HL-60 (cell line): ENCODE measurements around the gene VN1R4.
"Not testable (repeated sequence)": the region's sequence is repeated elsewhere in the genome, so short reads cannot be mapped to it uniquely, and the experiment has no call there.

Experiments
- DNase-seq, 2 experiments: peaks; one replicate each; pipeline ENCODE4 v3.0.0-alpha.2; 2010 to 2020; ENCODE audit warnings: low read depth in 1 of 2, low spot score in 1 of 2
- H3K27ac ChIP-seq: fragments of 250-450 bp; sonication (Bioruptor Pico); replicated peaks from 2 replicates; pipeline ENCODE4 v1.5.1; 2020; ENCODE audit warnings: mild to moderate bottlenecking, moderate library complexity
- H3K27me3 ChIP-seq: fragments of 250-450 bp; sonication (Bioruptor Pico); 2 replicates; pipeline ENCODE4 v1.5.1; 2021; ENCODE audit warnings: mild to moderate bottlenecking, moderate library complexity; ENCODE audit not compliant: insufficient read depth, poor library complexity, severe bottlenecking
- H3K4me3 ChIP-seq: replicated peaks from 2 replicates; pipeline ENCODE4 v1.5.1; 2011; ENCODE audit warnings: mild to moderate bottlenecking, control low read depth, low read length; ENCODE audit not compliant: insufficient read depth
- GABPA ChIP-seq: IDR thresholded peaks from 2 replicates; pipeline ENCODE4 v1.6.1; 2012; ENCODE audit warnings: low read depth
- POLR2AphosphoS5 ChIP-seq: IDR thresholded peaks from 2 replicates; pipeline ENCODE4 v1.6.1; 2012; ENCODE audit warnings: low read depth
- SPI1 ChIP-seq: IDR thresholded peaks from 2 replicates; pipeline ENCODE4 v1.6.1; 2012; ENCODE audit warnings: low read depth, mild to moderate bottlenecking, borderline replicate concordance
- TF ChIP-seq, protein P1 (sequence below): IDR thresholded peaks from one replicate; pipeline ENCODE4 v1.5.1; 2011; ENCODE audit warnings: low read length, control low read depth, inconsistent platforms; ENCODE audit not compliant: insufficient read depth
- TF ChIP-seq, protein P2 (sequence below): IDR thresholded peaks from 2 replicates; pipeline ENCODE4 v1.6.1; 2012; ENCODE audit warnings: low read depth; ENCODE audit not compliant: insufficient replicate concordance

VN1R4 gene

DNA sequence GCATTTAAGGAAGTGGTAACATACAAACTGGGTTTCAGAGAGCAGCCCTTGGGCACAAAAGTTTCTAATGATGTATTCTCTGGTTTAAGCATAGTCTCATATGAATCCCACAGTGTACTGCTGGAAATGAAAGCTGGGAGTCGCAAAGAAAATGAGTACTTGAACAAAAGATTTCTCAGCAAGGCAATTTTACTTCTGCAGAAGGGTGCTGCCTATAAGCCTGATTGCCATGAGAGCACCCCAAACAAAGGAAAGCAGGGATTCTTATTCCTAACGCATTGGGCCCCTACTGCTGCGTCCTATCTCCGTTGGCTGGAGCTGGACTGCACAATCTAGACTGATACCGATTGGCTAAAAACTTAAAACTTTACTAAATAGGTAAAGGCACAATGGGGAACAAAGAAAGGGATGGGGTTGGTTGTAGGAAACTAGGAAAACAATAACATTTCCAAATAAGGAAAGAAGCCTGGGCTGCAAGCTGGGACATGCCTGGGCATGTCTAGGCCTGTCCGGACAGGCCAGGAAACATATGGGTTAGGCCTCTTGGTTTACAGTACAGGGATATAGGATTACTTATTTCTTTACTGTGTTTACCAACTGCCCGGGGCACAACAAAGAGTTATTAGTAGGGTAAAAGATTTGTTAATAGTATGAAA, 27.4 kb upstream of the VN1R4 start:
- H3K27me3 ChIP-seq, result no peaks in the 10 kb centered on the region
- no peak overlapping the region for H3K4me3 ChIP-seq
- TF ChIP-seq GABPA (no peak), SPI1 (no peak)
- TF ChIP-seq, protein P1, sequence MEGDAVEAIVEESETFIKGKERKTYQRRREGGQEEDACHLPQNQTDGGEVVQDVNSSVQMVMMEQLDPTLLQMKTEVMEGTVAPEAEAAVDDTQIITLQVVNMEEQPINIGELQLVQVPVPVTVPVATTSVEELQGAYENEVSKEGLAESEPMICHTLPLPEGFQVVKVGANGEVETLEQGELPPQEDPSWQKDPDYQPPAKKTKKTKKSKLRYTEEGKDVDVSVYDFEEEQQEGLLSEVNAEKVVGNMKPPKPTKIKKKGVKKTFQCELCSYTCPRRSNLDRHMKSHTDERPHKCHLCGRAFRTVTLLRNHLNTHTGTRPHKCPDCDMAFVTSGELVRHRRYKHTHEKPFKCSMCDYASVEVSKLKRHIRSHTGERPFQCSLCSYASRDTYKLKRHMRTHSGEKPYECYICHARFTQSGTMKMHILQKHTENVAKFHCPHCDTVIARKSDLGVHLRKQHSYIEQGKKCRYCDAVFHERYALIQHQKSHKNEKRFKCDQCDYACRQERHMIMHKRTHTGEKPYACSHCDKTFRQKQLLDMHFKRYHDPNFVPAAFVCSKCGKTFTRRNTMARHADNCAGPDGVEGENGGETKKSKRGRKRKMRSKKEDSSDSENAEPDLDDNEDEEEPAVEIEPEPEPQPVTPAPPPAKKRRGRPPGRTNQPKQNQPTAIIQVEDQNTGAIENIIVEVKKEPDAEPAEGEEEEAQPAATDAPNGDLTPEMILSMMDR, result no peak
- TF ChIP-seq, protein P2, sequence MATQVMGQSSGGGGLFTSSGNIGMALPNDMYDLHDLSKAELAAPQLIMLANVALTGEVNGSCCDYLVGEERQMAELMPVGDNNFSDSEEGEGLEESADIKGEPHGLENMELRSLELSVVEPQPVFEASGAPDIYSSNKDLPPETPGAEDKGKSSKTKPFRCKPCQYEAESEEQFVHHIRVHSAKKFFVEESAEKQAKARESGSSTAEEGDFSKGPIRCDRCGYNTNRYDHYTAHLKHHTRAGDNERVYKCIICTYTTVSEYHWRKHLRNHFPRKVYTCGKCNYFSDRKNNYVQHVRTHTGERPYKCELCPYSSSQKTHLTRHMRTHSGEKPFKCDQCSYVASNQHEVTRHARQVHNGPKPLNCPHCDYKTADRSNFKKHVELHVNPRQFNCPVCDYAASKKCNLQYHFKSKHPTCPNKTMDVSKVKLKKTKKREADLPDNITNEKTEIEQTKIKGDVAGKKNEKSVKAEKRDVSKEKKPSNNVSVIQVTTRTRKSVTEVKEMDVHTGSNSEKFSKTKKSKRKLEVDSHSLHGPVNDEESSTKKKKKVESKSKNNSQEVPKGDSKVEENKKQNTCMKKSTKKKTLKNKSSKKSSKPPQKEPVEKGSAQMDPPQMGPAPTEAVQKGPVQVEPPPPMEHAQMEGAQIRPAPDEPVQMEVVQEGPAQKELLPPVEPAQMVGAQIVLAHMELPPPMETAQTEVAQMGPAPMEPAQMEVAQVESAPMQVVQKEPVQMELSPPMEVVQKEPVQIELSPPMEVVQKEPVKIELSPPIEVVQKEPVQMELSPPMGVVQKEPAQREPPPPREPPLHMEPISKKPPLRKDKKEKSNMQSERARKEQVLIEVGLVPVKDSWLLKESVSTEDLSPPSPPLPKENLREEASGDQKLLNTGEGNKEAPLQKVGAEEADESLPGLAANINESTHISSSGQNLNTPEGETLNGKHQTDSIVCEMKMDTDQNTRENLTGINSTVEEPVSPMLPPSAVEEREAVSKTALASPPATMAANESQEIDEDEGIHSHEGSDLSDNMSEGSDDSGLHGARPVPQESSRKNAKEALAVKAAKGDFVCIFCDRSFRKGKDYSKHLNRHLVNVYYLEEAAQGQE, result no peak
- H3K27ac ChIP-seq, result no peak overlapping the region
- DNase-seq, result no peak

DNA sequence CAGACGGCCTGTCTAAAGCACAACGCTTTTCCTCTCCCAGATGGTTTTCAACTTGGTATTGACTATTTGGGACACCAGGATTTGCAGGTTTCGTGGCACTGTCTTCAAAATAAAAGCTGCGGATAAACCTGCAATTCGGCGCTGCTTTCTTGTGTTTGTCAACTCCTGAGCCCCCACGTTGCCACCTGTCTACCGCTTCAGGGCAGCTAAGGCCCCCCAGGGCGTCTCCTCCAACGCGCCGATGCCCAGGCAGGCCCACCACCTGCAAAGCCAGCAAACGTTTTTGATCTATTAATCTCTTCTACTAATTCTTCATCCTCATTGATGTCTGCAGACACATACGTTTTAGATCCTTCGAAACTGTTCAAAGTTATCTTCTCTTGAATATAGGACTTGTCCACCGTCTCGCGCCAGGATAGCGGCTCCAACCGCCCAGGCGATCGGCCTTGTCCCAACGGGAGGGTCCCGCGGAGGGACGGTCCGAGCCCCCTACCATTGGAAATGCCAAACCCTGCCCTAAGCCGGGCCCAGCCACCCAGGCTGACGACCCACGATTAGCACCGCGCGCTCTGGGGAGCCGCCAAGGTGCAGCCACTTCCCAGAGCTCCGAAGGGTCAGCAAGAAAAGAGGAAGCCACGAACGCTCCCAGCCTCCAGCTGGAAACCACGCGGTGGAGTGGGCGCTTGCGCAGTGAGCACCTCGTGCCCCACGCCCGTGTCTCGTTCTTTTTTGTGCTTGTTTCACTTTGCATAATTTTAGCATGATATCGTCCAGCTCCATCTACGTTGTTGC, 23.4 kb upstream of the VN1R4 start:
- no peak for DNase-seq
- Histone ChIP-seq H3K27ac (no peak overlapping the region), H3K27me3 (no peaks in the 10 kb centered on the region), H3K4me3 (no peak overlapping the region)
- TF ChIP-seq, protein P2, result no peak

DNA sequence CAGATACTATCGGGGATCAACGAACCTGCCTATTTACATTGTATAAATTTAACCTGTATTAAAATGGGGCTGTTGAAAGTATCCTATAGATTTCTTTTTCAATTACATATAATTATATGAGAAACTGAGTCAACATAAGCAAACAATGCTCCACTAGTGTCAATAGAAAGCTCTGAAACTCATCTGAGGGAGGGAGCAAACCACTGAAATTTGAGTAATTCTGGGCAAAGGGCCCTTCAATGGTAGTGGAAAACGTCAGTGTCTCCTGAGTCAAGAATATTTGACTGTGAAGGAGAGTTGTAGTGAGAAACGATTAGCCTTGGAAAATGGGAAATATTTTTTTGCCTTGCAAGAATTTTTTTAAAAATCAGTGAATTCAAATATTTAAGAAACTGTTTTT, 17.6 kb upstream of the VN1R4 start:
- Histone ChIP-seq H3K27ac (no peak overlapping the region), H3K4me3 (no peak overlapping the region), H3K27me3 (no peaks in the 10 kb centered on the region)
- TF ChIP-seq SPI1 (no peak), POLR2AphosphoS5 (no peak), GABPA (no peak)
- TF ChIP-seq, protein P1, result no peak
- TF ChIP-seq, protein P2, result no peak
- no peak for DNase-seq

DNA sequence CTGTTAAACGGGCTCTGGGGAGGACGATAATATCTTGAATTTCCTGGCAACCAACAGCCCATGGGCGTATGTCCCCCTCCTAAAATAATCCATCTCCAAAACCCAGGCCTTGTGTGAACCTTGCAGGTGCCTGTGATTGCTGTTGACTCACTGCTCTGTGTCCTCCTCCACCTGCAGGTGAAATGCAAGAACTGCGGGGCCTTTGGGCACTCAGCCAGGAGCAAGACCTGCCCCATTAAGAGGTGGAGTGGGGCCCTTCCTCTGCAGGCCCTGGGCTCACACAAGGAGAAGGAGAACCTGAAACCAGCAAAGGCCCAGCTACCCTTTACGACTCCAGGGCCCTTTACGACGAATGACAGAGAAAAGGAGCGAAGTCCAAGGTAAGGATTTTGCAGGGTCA, 14.4 kb upstream of the VN1R4 start:
- not testable (repeated sequence) for H3K4me3 ChIP-seq, H3K27ac ChIP-seq, H3K27me3 ChIP-seq
- peak in 1 of 2 experiments; percentile 36 for DNase-seq
